OCI-LY3 (cell line): Measurements from ENCODE around the gene EFS.

Experiments
- CTCF ChIP-seq: fragments of 200-600, 300-600 bp; sonication (generic); IDR thresholded peaks from 2 replicates; pipeline ENCODE4 v1.5.1; 2014; ENCODE audit warnings: antibody characterized with exemption, low read length, low read depth
- EZH2phosphoT487 ChIP-seq: fragments of 200-600 bp; shearing (Covaris generic); IDR thresholded peaks from 2 replicates; pipeline ENCODE4 v1.6.1; 2018; ENCODE audit warnings: antibody characterized with exemption, mixed run types, low read depth

DNA sequence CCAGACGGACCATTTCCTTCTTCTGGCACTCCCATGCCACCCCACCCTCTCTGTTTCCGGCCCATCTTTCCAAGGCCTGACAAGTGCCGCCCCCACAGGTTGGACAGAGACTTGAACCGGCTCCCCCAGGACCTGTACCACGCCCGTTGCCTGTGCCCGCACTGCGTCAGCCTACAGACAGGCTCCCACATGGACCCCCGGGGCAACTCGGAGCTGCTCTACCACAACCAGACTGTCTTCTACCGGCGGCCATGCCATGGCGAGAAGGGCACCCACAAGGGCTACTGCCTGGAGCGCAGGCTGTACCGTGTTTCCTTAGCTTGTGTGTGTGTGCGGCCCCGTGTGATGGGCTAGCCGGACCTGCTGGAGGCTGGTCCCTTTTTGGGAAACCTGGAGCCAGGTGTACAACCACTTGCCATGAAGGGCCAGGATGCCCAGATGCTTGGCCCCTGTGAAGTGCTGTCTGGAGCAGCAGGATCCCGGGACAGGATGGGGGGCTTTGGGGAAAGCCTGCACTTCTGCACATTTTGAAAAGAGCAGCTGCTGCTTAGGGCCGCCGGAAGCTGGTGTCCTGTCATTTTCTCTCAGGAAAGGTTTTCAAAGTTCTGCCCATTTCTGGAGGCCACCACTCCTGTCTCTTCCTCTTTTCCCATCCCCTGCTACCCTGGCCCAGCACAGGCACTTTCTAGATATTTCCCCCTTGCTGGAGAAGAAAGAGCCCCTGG is 10.7 kb upstream of the EFS start:
- TF ChIP-seq EZH2phosphoT487 (no peak), CTCF (no peak)
